HCT116 (cell line): ENCODE measurements around the gene GRIK5.

Experiments
- CTCF ChIP-seq, 3 experiments: fragments of 200-600 bp in 1 of 3; sonication (generic) in 1 of 3; IDR thresholded peaks in 2 of 3; conservative IDR thresholded peaks in 1 of 3; 2 replicates each; pipeline ENCODE4 v1.5.1; 2012 to 2017; ENCODE audit warnings: low read depth in 2 of 3, low read length in 2 of 3, antibody characterized with exemption in 1 of 3, borderline replicate concordance in 1 of 3, control low read depth in 1 of 3, mild to moderate bottlenecking in 1 of 3, mixed read lengths in 1 of 3, mixed run types in 1 of 3, moderate library complexity in 1 of 3; ENCODE audit not compliant: insufficient read depth in 1 of 3
- EZH2 ChIP-seq: fragments of 200-600 bp; sonication (generic); IDR thresholded peaks from 2 replicates; pipeline ENCODE4 v1.6.1; 2017; ENCODE audit warnings: antibody characterized with exemption, mixed run types
- POLR2AphosphoS5 ChIP-seq: IDR thresholded peaks from 2 replicates; pipeline ENCODE4 v1.6.1; 2011; ENCODE audit warnings: mild to moderate bottlenecking, low read depth, low read length, moderate library complexity
- RAD21 ChIP-seq: IDR thresholded peaks from 2 replicates; pipeline ENCODE4 v1.6.1; 2012; ENCODE audit warnings: low read depth, mild to moderate bottlenecking

GRCh38 chr19:41994521-41994971 lies 75.5 kb downstream of the GRIK5 start:
- TF ChIP-seq EZH2 (no peak), CTCF (IDR thresholded peaks at IDR 0.05 in 2 of 3, conservative IDR thresholded peaks at IDR 0.05 in 1 of 3; ENCODE audit: borderline replicate concordance in 1 of 3, insufficient read depth in 1 of 3, low read depth in 2 of 3, low read length in 2 of 3) (no peak), POLR2AphosphoS5 (no peak), RAD21 (no peak)
